ENCODE results near the gene STK17A. TPM values are rescaled to one million over a fixed set of nuclear protein-coding genes. Genes with fewer than 3 reads are reported as not detected.
"Not testable (repeated sequence)": the region's sequence is repeated elsewhere in the genome, so short reads cannot be mapped to it uniquely, and the experiment has no call there.

Gene STK17A
- total RNA-seq, 1 donor from 2014 or later: 7.7 TPM

DNA sequence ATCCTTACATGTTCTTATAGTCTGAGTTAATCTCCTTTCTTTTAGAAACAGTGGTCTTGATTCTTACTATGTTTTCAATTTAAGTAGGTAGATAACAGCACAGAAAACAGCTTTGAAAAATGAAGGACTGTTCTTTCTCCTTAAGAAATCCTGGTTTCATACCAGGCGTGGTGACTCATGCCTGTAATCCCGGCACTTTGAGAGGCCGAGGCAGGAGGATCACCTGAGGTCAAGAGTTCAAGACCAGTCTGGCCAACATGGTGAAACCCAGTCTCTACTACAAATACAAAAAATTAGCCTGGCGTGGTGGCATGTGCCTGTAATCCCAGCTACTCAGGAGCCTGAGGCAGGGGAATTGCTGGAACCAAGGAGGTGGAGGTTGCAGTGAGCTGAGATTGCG lies 13.5 kb downstream of the STK17A start:
- not testable (repeated sequence) for DNase-seq (ENCODE audit: low spot score)

DNA sequence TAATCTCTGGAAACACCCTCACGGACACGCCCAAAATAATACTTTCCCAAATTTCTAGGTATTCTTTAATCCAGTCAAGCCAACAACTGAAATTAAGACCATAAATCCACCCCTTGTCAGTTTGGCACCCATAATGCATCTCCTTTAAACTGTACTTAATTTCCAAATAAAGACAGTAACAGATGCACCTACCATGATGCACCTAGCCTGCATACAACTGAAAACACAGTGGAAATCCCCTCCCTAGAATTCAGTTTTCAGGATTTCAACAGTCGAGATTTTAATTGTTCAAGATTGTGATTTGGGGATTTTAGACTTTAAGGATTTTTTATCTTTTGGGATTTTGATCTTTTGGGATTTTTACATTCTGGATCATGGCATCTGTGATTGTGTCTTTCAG lies 17.1 kb downstream of the STK17A start:
- DNase-seq (ENCODE audit: low spot score): no peak

DNA sequence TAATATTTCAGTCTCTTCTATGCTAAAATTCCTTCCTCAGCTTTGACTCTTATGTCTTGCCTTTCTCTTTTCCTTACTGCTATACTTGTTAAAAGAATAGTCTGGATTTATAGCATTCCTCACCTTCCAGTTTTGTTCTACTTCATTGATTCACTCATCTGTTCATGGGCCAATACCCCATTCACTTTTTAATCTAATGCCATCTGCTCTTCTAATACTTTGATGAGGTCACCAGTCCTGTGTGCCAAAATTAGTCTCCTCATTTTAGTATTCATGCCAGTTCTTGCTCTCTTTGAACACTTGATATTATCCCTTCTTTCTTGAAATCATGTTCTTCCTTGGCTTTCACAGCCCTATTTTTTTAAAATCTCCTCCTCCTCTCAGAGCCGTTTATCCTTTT lies 19.3 kb downstream of the STK17A start:
- DNase-seq (ENCODE audit: low spot score): no peak

DNA sequence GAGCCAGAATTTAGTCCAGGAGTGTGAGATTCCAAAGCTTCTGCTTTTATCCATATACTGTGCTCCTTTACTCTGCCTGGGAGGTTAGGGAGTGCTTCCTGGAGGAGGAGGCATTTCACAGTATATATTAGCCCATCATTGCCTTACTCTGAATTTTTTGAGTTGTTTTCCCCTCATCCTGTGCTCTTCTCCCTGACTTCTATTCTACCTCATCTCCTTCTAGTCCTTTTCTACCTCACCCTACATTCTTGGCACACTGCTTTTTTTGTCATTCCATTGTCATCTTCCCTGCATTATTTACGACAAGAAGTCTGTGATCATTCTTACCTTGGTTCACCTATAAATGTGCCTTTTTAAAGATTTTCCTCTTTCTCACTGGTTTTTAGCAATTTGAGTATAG lies 21.3 kb downstream of the STK17A start:
- no peak for DNase-seq (ENCODE audit: low spot score)

DNA sequence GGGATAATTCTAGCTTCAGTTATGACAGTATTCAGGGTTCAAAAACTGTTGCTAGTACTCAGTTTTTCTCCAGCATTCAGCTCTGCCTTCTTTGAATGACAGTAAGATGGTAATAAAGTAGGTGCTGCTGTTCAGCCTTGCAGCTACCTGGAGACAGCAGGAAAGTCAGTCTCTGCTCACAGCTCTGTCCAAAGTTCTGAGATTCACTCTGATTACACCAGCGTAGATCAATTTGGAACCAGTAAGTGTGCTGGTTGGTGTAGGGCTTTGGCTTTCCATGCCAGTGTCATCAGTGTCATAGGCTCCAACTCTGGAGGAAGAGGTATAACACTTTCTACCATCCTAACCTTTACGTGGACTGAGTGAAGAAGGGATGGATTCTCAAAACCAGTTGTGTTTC lies 26.2 kb downstream of the STK17A start:
- no peak for DNase-seq (ENCODE audit: low spot score)

DNA sequence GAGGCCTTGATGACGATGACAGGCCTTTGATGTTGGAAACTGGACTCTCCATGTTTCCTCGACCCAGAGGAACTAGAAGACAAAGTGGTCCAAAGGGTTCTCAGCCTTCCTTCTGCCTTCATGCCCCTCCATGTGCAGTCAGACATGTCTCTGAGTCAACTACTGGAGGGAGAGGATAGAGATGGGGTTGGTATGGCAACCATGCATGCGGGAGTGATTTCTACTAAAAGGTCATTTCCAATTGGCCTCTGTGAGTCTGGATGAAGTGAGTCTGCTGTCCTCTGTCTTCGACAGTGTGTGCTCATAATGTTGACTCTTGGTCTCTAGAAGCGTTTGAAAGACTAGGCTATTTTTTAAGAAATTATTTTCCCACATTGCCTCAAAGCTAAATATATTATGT lies 29.2 kb downstream of the STK17A start:
- no peak for DNase-seq (ENCODE audit: low spot score)

DNA sequence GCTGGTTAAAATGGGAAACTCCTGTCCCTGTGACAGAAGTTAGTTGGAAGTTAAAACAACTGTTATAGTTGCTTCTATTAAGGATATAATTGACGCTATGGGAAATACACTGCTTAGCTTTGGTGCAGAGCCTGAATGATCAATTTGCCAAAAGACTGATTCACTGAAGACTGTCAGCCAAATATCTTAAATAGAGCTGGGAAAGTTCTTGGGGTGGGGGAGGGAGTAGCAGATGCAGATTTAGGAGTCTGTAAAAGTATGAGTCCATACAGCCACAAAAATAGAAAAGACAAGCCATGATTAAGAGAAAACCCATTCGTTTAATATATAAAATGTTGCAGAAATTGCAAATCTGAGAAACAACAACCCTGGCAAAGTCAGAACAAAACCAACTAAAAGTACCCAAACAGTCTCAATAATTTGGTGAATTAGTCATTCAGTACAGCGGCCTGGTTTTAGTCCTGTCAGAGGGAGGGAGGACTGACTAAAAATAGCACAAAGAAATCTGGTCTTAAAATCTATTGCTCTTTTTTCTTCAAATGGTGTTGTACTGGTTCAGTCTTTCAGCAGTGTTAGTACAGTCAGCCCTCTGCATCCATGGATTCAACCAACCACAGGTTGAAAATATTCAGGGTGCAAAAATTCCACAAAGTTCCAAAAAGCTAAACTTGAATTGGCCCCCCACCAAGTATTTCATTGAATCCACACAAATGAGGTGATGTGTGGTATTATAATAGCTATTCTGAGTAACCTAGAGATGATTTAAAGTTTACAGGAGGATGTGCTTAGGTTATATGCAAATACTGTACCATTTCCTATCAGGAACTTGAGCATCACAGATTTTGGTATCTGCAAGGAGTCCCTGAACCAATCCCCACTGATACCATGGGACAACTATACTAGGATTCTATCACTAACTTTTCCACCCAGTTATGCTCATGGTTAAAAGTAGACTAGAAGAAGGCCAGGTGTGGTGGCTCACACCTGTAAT lies 30.0 kb downstream of the STK17A start:
- DNase-seq (ENCODE audit: low spot score): no peak

DNA sequence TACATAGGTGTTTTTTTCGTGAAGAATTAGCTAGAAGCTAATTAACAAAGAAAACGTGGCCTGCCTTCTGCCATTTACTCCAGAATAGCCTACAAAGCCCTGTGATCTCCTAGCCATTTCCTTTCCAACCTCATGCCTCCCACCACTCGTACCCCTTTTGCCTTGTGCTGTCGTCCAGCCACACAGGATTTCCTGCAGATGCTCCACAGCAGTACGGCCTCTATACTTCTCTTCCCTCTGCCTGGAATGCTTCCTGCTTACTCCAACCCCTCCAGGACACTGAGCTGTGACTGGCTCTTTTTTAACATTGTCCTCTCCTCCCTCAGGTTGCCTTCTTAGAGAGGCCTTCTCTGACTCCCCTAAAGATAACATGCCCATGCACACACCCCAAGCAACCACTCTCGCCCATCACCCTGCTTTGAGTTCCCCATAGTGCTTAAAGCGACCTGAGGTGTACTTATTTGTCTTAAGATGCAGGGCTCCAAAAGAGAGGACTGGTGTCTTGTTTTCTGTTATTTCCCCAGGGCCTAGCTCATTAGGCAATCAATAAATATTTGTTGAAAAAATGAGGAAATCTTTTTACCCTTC lies 32.7 kb downstream of the STK17A start:
- DNase-seq (ENCODE audit: low spot score): no peak

DNA sequence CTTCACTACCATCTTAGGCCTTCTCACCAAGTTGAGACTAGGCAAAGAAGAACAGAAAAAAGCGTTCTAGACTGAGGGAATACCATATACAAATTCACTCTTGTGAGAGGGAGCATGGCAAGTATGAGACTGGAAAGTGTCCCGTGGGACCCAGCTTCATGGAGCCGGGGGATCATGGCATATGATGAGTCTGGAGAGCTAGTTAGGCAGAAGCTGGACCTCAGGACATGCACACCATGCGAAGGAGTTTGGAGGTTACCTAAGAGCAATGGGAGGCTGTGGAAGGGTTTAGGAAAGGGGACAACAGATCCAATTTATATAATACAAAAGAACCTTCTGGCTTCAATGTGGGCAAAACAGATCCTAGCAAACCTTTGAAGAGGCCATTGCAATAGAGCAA lies 34.1 kb downstream of the STK17A start:
- no peak for DNase-seq (ENCODE audit: low spot score)

DNA sequence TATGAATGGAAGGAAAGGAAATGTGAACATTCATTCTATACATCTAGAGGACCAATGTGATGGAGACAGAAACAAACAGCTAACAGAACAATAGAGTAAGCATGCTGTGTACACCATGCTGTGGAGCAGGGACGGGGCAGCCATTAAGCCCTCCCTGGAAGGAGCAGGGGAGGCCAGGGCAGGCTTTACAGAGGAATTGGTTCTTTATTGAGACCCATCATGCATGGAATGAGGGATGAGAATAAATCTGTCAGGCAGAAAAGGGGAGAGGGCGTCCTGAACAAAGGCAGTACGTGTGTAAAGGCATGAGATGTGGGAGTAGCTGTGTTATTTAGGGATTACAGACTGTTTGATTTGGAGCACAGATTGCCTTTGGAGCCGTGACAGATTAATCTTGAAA lies 35.2 kb downstream of the STK17A start:
- DNase-seq (ENCODE audit: low spot score): no peak

DNA sequence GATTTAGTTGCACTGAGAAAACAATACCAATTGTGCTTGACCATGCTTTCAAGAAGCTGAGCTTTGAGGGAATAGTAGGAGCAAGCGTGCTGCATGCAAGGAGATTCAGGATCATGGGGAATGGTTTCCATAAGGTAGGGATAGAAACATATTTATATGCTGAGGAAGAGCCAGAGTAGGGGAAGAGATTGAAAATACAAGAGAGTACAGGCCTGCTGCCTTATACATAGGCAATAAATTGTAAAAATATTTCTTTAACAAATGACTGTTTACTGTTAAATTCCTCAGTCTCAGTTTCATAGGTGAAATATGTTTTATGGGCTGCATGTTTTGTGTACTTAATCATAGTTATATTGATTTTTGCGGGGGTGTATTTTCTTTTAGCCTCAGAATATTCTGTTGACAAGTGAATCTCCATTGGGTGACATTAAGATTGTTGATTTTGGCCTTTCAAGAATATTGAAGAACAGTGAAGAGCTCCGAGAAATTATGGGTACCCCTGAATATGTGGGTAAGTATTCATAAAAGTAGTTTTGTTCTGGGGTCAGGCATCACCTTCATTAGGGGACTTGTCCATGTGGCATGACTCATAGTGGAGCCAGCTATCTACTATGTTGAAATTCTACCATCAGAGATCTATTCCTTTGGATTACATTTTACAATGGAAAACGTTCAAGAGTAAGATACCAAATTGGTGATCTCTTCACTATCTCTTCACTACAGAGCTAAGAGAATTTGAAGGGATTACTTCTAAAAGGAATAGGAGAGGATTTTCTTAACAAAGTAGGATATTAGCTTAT lies 36.5 kb downstream of the STK17A start:
- no peak for DNase-seq (ENCODE audit: low spot score)

DNA sequence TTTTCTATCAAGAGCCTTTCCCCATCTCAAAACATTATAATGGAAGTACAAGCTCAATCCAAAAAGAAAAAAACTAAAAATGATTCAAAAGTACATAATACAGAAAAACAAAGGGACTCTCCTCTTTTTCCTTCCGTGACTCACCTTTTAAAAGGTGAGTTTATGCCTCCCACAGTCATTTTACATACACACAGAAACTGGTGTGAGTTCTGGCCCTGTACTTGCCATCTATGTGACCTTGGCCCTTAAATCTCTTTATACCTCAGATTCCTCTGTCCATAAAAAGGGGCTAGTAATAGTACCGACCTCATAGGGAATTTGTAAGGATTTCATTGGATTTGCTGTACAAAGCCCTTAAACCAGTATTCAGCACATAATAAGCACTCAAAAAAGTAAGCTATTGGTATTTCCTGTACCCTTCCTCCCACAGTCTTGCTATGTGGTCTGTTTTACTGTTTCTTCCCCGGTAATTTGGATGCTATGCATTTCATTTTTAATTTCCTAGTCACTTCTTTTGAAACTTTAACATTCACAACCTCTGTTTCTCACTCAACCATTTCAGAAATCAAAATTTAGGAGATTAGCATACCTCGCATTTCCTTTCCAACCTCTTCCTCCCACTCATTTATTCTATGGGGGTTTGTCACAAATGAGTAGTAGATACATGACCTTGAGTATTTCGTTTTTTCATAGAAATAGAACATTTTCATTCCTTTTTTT lies 39.0 kb downstream of the STK17A start:
- no peak for DNase-seq (ENCODE audit: low spot score)

DNA sequence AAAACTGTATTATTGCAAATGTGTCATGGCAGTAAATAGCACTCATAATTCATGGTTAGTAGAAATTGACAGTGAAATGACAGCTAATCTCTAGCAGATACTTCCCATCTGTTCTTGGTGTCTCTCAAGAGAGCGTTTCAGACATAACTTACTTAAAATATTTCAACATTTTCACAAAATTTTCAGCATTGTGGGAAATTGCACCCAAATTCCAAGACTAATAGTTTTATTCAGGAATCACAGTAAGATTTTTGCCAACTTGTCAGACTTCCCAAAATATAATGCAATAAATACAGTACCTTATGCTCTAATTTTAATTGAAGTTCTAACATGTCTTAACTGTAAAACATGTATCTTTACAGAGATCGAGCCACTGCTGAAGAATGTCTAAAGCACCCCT lies 41.2 kb downstream of the STK17A start:
- DNase-seq (ENCODE audit: low spot score): no peak

DNA sequence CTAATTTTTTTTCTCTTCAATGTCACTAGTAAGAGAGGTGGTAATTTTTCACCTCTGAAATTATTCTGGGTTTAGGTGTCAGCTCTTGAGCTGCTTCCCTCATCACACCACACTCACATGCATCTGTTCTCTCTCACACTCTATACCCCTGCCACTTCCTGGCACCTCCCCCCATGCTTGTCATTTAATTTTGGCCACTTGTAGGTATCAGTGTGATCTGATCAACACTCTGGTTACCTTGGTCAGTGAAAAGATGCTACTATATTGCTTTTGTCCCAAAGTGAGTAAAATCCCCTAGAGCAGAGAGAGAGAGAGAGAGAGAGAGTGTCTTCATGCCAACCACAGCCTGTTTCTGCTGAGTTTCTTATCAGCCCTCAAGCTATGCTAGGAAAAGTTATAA lies 42.5 kb downstream of the STK17A start:
- no peak for DNase-seq (ENCODE audit: low spot score)

DNA sequence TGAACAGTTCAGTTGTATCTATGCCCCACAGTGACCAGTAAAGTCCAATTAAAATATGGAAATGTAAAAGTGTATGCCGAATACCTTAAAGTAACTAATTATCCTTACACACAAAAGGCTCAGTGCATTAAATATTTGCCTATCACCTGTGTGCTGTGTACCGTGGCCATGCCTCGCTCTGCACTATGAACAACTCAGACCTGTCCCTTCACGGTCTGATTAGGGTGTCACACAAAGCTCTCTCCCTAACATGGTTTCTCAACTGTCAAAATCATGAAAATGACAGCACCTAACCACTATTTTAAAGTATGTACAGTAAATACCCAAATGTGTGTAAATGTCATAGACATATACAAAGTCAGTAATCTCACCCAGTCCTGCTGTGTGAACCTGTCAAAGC lies 43.1 kb downstream of the STK17A start:
- no peak for DNase-seq (ENCODE audit: low spot score)

DNA sequence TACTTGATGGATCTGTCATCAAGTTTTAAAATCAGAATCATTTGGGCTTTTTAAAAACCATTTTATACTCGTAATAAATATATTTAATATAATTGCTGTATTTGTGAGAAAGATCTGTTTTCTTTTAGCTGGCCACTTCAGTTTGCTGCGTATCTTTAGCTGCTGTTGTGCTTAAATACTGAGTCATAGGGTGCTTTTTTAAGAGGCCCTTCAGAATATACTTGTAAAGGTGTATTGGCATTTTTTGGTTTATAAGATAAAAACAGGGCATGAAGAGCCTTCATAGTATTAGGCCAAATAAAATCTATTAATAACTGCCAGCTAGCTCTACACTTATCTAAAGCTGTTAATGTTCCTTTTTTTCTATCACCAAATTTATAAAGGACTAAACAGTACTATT lies 43.8 kb downstream of the STK17A start:
- no peak for DNase-seq (ENCODE audit: low spot score)

DNA sequence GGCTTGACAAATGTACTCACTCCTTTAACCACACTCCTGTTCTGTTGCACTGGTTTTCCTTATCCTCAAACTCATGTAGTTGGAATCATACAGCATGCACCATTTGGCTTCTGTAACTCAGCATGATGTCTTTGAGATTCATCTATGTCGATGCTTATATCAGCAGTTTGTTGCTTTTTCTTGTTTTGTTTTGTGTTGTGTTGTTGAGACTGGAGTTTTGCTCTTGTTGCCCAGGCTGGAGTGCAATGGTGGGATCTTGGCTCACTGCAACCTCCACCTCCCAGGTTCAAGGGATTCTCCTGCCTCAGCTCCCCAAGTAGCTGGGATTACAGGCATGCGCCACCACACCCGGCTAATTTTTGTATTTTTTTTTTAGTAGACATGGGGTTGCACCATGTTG lies 44.9 kb downstream of the STK17A start:
- not testable (repeated sequence) for DNase-seq (ENCODE audit: low spot score)

DNA sequence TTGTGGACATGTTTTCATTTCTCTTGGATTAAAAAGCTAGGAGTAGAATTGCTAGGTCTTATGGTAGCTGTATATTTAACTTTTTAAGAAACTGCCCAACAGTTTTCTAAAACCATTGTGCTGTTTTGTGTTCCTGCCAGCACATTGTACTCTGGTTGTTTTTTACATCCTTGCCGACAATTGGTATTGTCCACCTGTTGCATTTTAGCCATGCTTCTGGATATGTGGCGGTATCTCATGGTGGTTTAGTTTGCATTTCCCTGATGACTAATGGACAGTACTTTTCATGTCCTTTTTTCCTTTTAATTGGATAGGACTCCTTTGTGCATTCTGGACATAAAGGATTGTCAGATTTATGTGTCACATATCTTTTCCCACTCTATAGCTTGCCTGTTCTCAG lies 45.5 kb downstream of the STK17A start:
- DNase-seq (ENCODE audit: low spot score): no peak

DNA sequence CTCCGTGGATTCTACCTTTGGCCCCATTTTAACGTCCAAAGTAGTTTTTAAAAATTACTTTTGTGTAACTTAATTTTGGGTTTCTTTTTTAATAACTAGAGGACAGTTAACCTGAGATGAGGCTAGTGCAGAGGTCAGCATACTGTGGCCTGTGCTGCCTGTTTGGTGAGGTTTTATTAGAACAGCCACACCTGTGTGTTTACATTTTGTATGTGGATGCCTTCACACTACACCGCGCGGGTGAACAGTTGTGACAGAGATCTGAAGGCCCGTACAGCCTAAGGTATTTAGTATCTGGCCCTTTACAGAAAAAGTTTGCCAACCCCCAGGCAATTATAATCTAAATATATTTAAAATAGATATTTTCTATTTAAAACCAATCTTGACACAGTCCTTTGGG lies 46.9 kb downstream of the STK17A start:
- DNase-seq (ENCODE audit: low spot score): no peak

DNA sequence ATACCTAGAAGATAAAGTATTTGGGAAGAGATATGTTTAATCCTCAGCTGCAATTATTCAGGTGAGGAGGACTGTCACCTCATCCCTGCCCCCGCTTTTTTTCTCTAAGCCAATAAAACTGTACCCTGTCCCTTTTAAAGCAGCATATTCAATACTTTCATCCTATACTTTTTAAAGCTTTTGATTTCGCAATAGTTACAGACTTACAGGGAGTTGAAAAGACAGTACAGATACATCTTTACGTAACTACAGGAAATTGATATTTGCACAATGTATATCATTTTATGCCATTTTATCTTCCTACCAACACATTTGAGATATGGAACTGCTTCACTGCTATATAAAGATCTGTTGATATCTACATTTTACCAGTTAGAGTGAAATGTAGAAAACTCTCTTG lies 47.6 kb downstream of the STK17A start:
- DNase-seq (ENCODE audit: low spot score): no peak

DNA sequence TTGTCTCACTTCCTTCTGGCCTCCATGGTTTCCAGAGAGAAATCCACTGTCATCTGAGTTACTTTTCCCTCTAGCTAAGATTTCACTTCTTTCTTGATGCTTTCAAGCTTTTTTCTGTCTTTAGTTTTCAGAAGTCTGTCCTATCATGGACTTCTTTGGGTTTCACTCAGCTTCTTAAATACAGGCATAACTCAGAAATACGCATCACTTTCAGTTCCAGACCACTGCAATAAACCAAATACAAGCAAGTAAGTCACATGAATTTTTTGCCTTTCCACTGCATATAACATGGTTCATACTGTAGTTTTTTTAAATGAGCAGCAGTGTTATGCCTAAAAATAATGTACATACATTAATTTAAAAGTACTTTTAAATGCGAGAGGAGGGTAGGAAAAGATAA lies 48.7 kb downstream of the STK17A start:
- no peak for DNase-seq (ENCODE audit: low spot score)

DNA sequence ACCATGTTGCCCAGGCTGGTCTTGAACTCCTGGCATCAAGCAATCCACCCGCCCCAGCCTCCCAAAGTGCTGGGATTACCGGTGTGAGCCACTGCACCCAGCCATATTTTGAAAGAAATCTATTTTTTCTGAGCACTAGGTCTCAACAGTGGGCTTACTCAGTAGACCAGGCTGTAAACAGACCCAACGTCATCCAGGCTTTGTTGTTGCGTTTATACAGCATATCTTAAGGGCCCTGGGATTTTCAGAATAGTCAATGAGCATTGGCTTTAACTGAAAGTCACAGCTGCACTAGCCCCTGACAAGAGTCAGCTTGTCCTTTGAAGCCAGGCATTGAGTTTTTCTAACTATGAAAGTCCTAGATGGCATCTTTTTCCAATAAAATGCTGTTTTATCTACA lies 49.8 kb downstream of the STK17A start:
- no peak for DNase-seq (ENCODE audit: low spot score)
